Measurements from ENCODE around the gene PPCS. TPM values are rescaled to one million over a fixed set of nuclear protein-coding genes. Genes with fewer than 3 reads are reported as not detected.
A peak's percentile ranks its signal among the peaks of the same experiment; 100 is the strongest.
"Not testable (repeated sequence)": the region's sequence is repeated elsewhere in the genome, so short reads cannot be mapped to it uniquely, and the experiment has no call there.

The PPCS gene
- total and polyA plus RNA-seq, 2 donors (not counting 1 experiment from before 2014, with no cell fraction given): 39.3 to 40.3 TPM

GRCh38 chr1:42482635-42483153 lies 26.4 kb downstream of the PPCS start:
- Histone ChIP-seq H3K79me2 (ENCODE audit: control insufficient read depth, insufficient read depth, low read length) (no peaks in the 10 kb centered on the region), H3K27me3 (ENCODE audit: control insufficient read depth, insufficient read depth, low read length) (no peaks in the 10 kb centered on the region), H3K9ac (ENCODE audit: insufficient read depth, low read length) (no peak overlapping the region), H3K36me3 (ENCODE audit: control insufficient read depth, insufficient read depth, low read length) (no peaks in the 10 kb centered on the region), H3K27ac (ENCODE audit: insufficient read depth, low read length) (no peak overlapping the region), H3K9me3 (ENCODE audit: control insufficient read depth, insufficient read depth, low read depth, low read length) (no peaks in the 10 kb centered on the region), H3K4me3 (replicated peaks in 1 of 4; ENCODE audit: control extremely low read depth in 1 of 4, insufficient read depth in 1 of 4, low read depth in 3 of 4, low read length in 4 of 4) (no peak overlapping the region), H2AFZ (ENCODE audit: low read length) (no peak overlapping the region), H4K20me1 (ENCODE audit: control insufficient read depth, extremely low read depth, insufficient read depth, low read length) (no peaks in the 10 kb centered on the region), H3K4me1 (ENCODE audit: control insufficient read depth, extremely low read depth, insufficient read depth, low read length) (peaks cover 3% of the 10 kb centered on the region), H3K4me2 (ENCODE audit: extremely low read depth, insufficient read depth, low read length) (no peak overlapping the region)
- peak in 1 of 2 donors; percentile 10 for DNase-seq (ENCODE audit: low read depth in 2 of 2)
- TF ChIP-seq, protein P1, sequence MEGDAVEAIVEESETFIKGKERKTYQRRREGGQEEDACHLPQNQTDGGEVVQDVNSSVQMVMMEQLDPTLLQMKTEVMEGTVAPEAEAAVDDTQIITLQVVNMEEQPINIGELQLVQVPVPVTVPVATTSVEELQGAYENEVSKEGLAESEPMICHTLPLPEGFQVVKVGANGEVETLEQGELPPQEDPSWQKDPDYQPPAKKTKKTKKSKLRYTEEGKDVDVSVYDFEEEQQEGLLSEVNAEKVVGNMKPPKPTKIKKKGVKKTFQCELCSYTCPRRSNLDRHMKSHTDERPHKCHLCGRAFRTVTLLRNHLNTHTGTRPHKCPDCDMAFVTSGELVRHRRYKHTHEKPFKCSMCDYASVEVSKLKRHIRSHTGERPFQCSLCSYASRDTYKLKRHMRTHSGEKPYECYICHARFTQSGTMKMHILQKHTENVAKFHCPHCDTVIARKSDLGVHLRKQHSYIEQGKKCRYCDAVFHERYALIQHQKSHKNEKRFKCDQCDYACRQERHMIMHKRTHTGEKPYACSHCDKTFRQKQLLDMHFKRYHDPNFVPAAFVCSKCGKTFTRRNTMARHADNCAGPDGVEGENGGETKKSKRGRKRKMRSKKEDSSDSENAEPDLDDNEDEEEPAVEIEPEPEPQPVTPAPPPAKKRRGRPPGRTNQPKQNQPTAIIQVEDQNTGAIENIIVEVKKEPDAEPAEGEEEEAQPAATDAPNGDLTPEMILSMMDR (conservative IDR thresholded peaks at IDR 0.05 in 1 of 2, IDR thresholded peaks at IDR 0.05 in 1 of 2; ENCODE audit: low read depth in 1 of 2, low read length in 2 of 2): no peak
- no peak for TF ChIP-seq EZH2 (IDR thresholded peaks at IDR 0.05; ENCODE audit: low read length, missing control alignments)

- H4K20me1 ChIP-seq (ENCODE audit: control insufficient read depth, extremely low read depth, insufficient read depth, low read length): no peaks in the 10 kb centered on the region
- TF ChIP-seq, protein P1 (conservative IDR thresholded peaks at IDR 0.05 in 1 of 2, IDR thresholded peaks at IDR 0.05 in 1 of 2; ENCODE audit: low read depth in 1 of 2, low read length in 2 of 2): no peak
- TF ChIP-seq EZH2 (IDR thresholded peaks at IDR 0.05; ENCODE audit: low read length, missing control alignments): no peak
- no peak overlapping the region for H3K4me2 ChIP-seq (ENCODE audit: extremely low read depth, insufficient read depth, low read length)
- no peak overlapping the region for H2AFZ ChIP-seq (ENCODE audit: low read length)
- H3K4me1 ChIP-seq (ENCODE audit: control insufficient read depth, extremely low read depth, insufficient read depth, low read length): peaks cover 3% of the 10 kb centered on the region
- H3K79me2 ChIP-seq (ENCODE audit: control insufficient read depth, insufficient read depth, low read length): no peaks in the 10 kb centered on the region
- H3K9ac ChIP-seq (ENCODE audit: insufficient read depth, low read length): no peak overlapping the region
- peak overlapping the region; percentile 26 for H3K27ac ChIP-seq (ENCODE audit: insufficient read depth, low read length)
- H3K36me3 ChIP-seq (ENCODE audit: control insufficient read depth, insufficient read depth, low read length): no peaks in the 10 kb centered on the region
- H3K27me3 ChIP-seq (ENCODE audit: control insufficient read depth, insufficient read depth, low read length): no peaks in the 10 kb centered on the region
- DNase-seq (ENCODE audit: low read depth in 2 of 2): peak; percentile 76 to 96
- H3K4me3 ChIP-seq (replicated peaks in 1 of 4; ENCODE audit: control extremely low read depth in 1 of 4, insufficient read depth in 1 of 4, low read depth in 3 of 4, low read length in 4 of 4): no peak overlapping the region
- no peaks in the 10 kb centered on the region for H3K9me3 ChIP-seq (ENCODE audit: control insufficient read depth, insufficient read depth, low read depth, low read length)
These were observed 28.0 kb downstream of the PPCS start for GRCh38 chr1:42484382-42484781.

- H3K79me2 ChIP-seq (ENCODE audit: control insufficient read depth, insufficient read depth, low read length): no peaks in the 10 kb centered on the region
- no peak overlapping the region for H3K9ac ChIP-seq (ENCODE audit: insufficient read depth, low read length)
- H3K4me1 ChIP-seq (ENCODE audit: control insufficient read depth, extremely low read depth, insufficient read depth, low read length): no peaks in the 10 kb centered on the region
- H4K20me1 ChIP-seq (ENCODE audit: control insufficient read depth, extremely low read depth, insufficient read depth, low read length): no peaks in the 10 kb centered on the region
- no peaks in the 10 kb centered on the region for H3K27me3 ChIP-seq (ENCODE audit: control insufficient read depth, insufficient read depth, low read length)
- no peaks in the 10 kb centered on the region for H3K9me3 ChIP-seq (ENCODE audit: control insufficient read depth, insufficient read depth, low read depth, low read length)
- H3K27ac ChIP-seq (ENCODE audit: insufficient read depth, low read length): no peak overlapping the region
- H3K4me3 ChIP-seq (replicated peaks in 1 of 4; ENCODE audit: control extremely low read depth in 1 of 4, insufficient read depth in 1 of 4, low read depth in 3 of 4, low read length in 4 of 4): no peak overlapping the region
- no peak overlapping the region for H3K4me2 ChIP-seq (ENCODE audit: extremely low read depth, insufficient read depth, low read length)
- TF ChIP-seq EZH2 (IDR thresholded peaks at IDR 0.05; ENCODE audit: low read length, missing control alignments): no peak
- TF ChIP-seq, protein P1 (conservative IDR thresholded peaks at IDR 0.05 in 1 of 2, IDR thresholded peaks at IDR 0.05 in 1 of 2; ENCODE audit: low read depth in 1 of 2, low read length in 2 of 2): no peak
- H3K36me3 ChIP-seq (ENCODE audit: control insufficient read depth, insufficient read depth, low read length): no peaks in the 10 kb centered on the region
- H2AFZ ChIP-seq (ENCODE audit: low read length): no peak overlapping the region
- no peak for DNase-seq (ENCODE audit: low read depth in 2 of 2)
These were observed 33.9 kb downstream of the PPCS start for GRCh38 chr1:42490237-42490636.

DNA sequence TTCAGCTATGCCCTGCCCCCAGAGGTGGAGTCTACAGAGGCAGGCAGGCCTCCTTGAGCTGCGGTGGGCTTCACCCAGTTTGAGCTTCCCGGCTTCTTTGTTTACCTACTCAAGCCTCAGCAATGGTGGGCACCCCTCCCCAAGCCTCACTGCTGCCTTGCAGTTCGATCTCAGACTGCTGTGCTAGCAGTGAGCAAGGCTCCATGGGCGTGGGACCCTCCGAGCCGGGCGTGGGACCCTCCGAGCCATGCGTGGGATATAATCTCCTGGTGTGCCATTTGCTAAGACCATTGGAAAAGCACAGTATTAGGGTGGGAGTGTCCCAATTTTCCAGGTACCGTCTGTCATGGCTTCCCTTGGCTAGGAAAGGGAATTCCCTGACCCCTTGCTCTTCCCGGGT lies 45.7 kb downstream of the PPCS start:
- H3K4me3 ChIP-seq (replicated peaks in 1 of 4; ENCODE audit: control extremely low read depth in 1 of 4, insufficient read depth in 1 of 4, low read depth in 3 of 4, low read length in 4 of 4); H3K9me3 ChIP-seq (ENCODE audit: control insufficient read depth, insufficient read depth, low read depth, low read length); H2AFZ ChIP-seq (ENCODE audit: low read length); H3K4me1 ChIP-seq (ENCODE audit: control insufficient read depth, extremely low read depth, insufficient read depth, low read length); H4K20me1 ChIP-seq (ENCODE audit: control insufficient read depth, extremely low read depth, insufficient read depth, low read length); H3K4me2 ChIP-seq (ENCODE audit: extremely low read depth, insufficient read depth, low read length); H3K9ac ChIP-seq (ENCODE audit: insufficient read depth, low read length); DNase-seq (ENCODE audit: low read depth in 2 of 2); H3K36me3 ChIP-seq (ENCODE audit: control insufficient read depth, insufficient read depth, low read length); H3K27me3 ChIP-seq (ENCODE audit: control insufficient read depth, insufficient read depth, low read length); H3K27ac ChIP-seq (ENCODE audit: insufficient read depth, low read length); H3K79me2 ChIP-seq (ENCODE audit: control insufficient read depth, insufficient read depth, low read length): not testable (repeated sequence)
